Activated CD4-positive, alpha-beta T cell treated with anti-CD3 and anti-CD28 coated beads for 36 hours (primary cell): Measurements from ENCODE around the gene FAM171A1. TPM values are rescaled to one million over a fixed set of nuclear protein-coding genes. Genes with fewer than 3 reads are reported as not detected.
"Not testable (repeated sequence)": the region's sequence is repeated elsewhere in the genome, so short reads cannot be mapped to it uniquely, and the experiment has no call there.

Experiments
- ATAC-seq: fragments of 200-7000 bp; cut with Tn5 transposase; one replicate; pipeline ENCODE4 v1.10.0; 2021; ENCODE audit warnings: mild to moderate bottlenecking, moderate library complexity
- CTCF ChIA-PET: fragments of 350-600 bp; sonication (Branson Sonifier 250); formaldehyde crosslinking; loops from one replicate; lab custom pipeline; 2021; ENCODE audit warnings: antibody characterized with exemption; lab: Charles Lee
- POLR2A ChIA-PET: fragments of 350-600 bp; sonication (Branson Sonifier 250); formaldehyde crosslinking; loops from one replicate; lab custom pipeline; 2021; ENCODE audit warnings: antibody characterized with exemption, inconsistent platforms; lab: Charles Lee
- DNase-seq: peaks from one replicate; pipeline ENCODE4 v3.0.0-alpha.2; 2020
- H3K27ac Mint-ChIP-seq: one replicate; pipeline ENCODE4 v1.8.0; 2021; ENCODE audit warnings: mixed read lengths
- H3K27me3 Mint-ChIP-seq: one replicate; pipeline ENCODE4 v1.8.0; 2021; ENCODE audit warnings: mixed read lengths
- H3K36me3 Mint-ChIP-seq: one replicate; pipeline ENCODE4 v1.8.0; 2021; ENCODE audit warnings: low read depth, mixed read lengths
- H3K4me1 Mint-ChIP-seq: one replicate; pipeline ENCODE4 v1.8.0; 2021; ENCODE audit warnings: mixed read lengths
- H3K4me3 Mint-ChIP-seq: one replicate; pipeline ENCODE4 v1.8.0; 2021; ENCODE audit warnings: mild to moderate bottlenecking, moderate library complexity, mixed read lengths
- H3K9me3 Mint-ChIP-seq: one replicate; pipeline ENCODE4 v1.8.0; 2021; ENCODE audit warnings: low read depth, mixed read lengths
- intact Hi-C, 2 experiments: fragments of 100-400 bp; cut with DNase I in 1 of 2; cut with micrococcal nuclease in 1 of 2; formaldehyde crosslinking; loops; one replicate each; pipeline versions ENCODE4 v1.14.2 to v1.15.1; 2022 to 2024; cut with DNase I, micrococcal nuclease
- total RNA-seq, 2 experiments: library from RNA; stranded (reverse); gene quantifications; one replicate each; pipeline ENCODE4 v1.2.3, GENCODE V29; 2021

FAM171A1 gene
- total RNA-seq, 2 experiments from 2014 or later, result 4.1 to 5.8 TPM

- Mint-ChIP-seq H3K9me3 (peaks cover 3% of the 10 kb centered on the region), H3K4me1 (no peaks in the 10 kb centered on the region), H3K36me3 (no peaks in the 10 kb centered on the region), H3K4me3 (no peak overlapping the region), H3K27ac (no peak overlapping the region), H3K27me3 (peaks cover 1% of the 10 kb centered on the region)
- POLR2A ChIA-PET, result no interaction called here
- intact Hi-C loops, result no loop called here
- DNase-seq (no peak), ATAC-seq (no peak)
- CTCF ChIA-PET, result no interaction called here
Observed at GRCh38 chr10:15395935-15396334, 24.8 kb upstream of the FAM171A1 start.

- no peaks in the 10 kb centered on the region for H3K4me1 Mint-ChIP-seq
- ATAC-seq (no peak), DNase-seq (no peak)
- CTCF ChIA-PET, result interaction anchor here (1.1 kb wide), 1 partner anchor 27 kb away, joined by 3 read pairs; no protein-coding TSS in a partner anchor
- no peaks in the 10 kb centered on the region for H3K36me3 Mint-ChIP-seq
- H3K4me3 Mint-ChIP-seq, result no peak overlapping the region
- no peak overlapping the region for H3K27ac Mint-ChIP-seq
- no peaks in the 10 kb centered on the region for H3K9me3 Mint-ChIP-seq
- peaks cover 1% of the 10 kb centered on the region for H3K27me3 Mint-ChIP-seq
- POLR2A ChIA-PET, result no interaction called here
- intact Hi-C loops, result no loop called here
Observed at GRCh38 chr10:15393139-15393825, 22.2 kb upstream of the FAM171A1 start.

- H3K9me3 Mint-ChIP-seq, result no peaks in the 10 kb centered on the region
- ChIA-PET POLR2A (no interaction called here), CTCF (no interaction called here)
- ATAC-seq, result no peak
- DNase-seq, result no peak
- no peak overlapping the region for H3K27ac Mint-ChIP-seq
- H3K4me3 Mint-ChIP-seq, result no peak overlapping the region
- no peaks in the 10 kb centered on the region for H3K4me1 Mint-ChIP-seq
- peaks cover 7% of the 10 kb centered on the region for H3K27me3 Mint-ChIP-seq
- H3K36me3 Mint-ChIP-seq, result no peaks in the 10 kb centered on the region
- intact Hi-C loops, result no loop called here
Observed at GRCh38 chr10:15391491-15391890, 20.4 kb upstream of the FAM171A1 start.

- H3K4me1 Mint-ChIP-seq, H3K36me3 Mint-ChIP-seq, H3K9me3 Mint-ChIP-seq, DNase-seq, H3K4me3 Mint-ChIP-seq, intact Hi-C loops, POLR2A ChIA-PET, H3K27ac Mint-ChIP-seq, ATAC-seq: not testable (repeated sequence)
- H3K27me3 Mint-ChIP-seq, result peaks cover 20% of the 10 kb centered on the region
- CTCF ChIA-PET, result interaction anchor here (1.0 kb wide), 1 partner anchor 10 kb away, joined by 3 read pairs; no protein-coding TSS in a partner anchor
Observed at GRCh38 chr10:15388172-15388571, 17.1 kb upstream of the FAM171A1 start.

GRCh38 chr10:15387021-15387420, 15.9 kb upstream of the FAM171A1 start:
- Mint-ChIP-seq H3K9me3 (no peaks in the 10 kb centered on the region), H3K4me3 (no peak overlapping the region), H3K4me1 (no peaks in the 10 kb centered on the region), H3K27ac (no peak overlapping the region), H3K36me3 (no peaks in the 10 kb centered on the region), H3K27me3 (peaks cover 22% of the 10 kb centered on the region)
- POLR2A ChIA-PET, result interaction anchor here (0.6 to 1.2 kb wide), 2 partner anchors 87 to 1906 kb away, joined by 3 to 4 read pairs; no protein-coding TSS in a partner anchor
- ATAC-seq, result no peak
- CTCF ChIA-PET, result interaction anchor here (0.6 kb wide), 1 partner anchor 188 kb away, joined by 3 read pairs; no protein-coding TSS in a partner anchor
- intact Hi-C loops, result no loop called here
- no peak for DNase-seq

GRCh38 chr10:15385552-15386455, 14.7 kb upstream of the FAM171A1 start:
- Mint-ChIP-seq H3K36me3 (no peaks in the 10 kb centered on the region), H3K27me3 (peaks cover 25% of the 10 kb centered on the region), H3K4me3 (no peak overlapping the region), H3K9me3 (no peaks in the 10 kb centered on the region), H3K4me1 (no peaks in the 10 kb centered on the region), H3K27ac (no peak overlapping the region)
- no peak for ATAC-seq
- ChIA-PET POLR2A (interaction anchor here (1.2 kb wide), 1 partner anchor 86 kb away, joined by 3 read pairs; no protein-coding TSS in a partner anchor), CTCF (interaction anchor here (0.5 to 1.3 kb wide), 2 partner anchors 13 to 122 kb away, joined by 3 to 4 read pairs; no protein-coding TSS in a partner anchor)
- DNase-seq, result no peak
- intact Hi-C loops, result no loop called here

GRCh38 chr10:15381420-15381819, 10.3 kb upstream of the FAM171A1 start:
- Mint-ChIP-seq H3K4me1 (no peaks in the 10 kb centered on the region), H3K36me3 (no peaks in the 10 kb centered on the region), H3K9me3 (no peaks in the 10 kb centered on the region), H3K27ac (no peak overlapping the region), H3K4me3 (no peak overlapping the region), H3K27me3 (peaks cover 22% of the 10 kb centered on the region)
- POLR2A ChIA-PET, result interaction anchor here (0.6 kb wide), 1 partner anchor 80 kb away, joined by 4 read pairs; no protein-coding TSS in a partner anchor
- ATAC-seq (no peak), DNase-seq (no peak)
- CTCF ChIA-PET, result no interaction called here
- intact Hi-C loops, result no loop called here

- Mint-ChIP-seq H3K36me3 (no peaks in the 10 kb centered on the region), H3K4me3 (no peak overlapping the region), H3K27ac (no peak overlapping the region), H3K9me3 (no peaks in the 10 kb centered on the region), H3K27me3 (peaks cover 11% of the 10 kb centered on the region), H3K4me1 (peaks cover 2% of the 10 kb centered on the region)
- CTCF ChIA-PET, result interaction anchor here (0.6 kb wide), 1 partner anchor 306 kb away, joined by 3 read pairs; no protein-coding TSS in a partner anchor
- POLR2A ChIA-PET, result no interaction called here
- no peak for DNase-seq
- no peak for ATAC-seq
- intact Hi-C loops, result loop anchor here in 1 of 2 experiments (10.0 kb wide), 1 partner anchor 284 kb away; the partner anchor contains the start of gene RPP38
Observed at GRCh38 chr10:15379078-15379477, 8.0 kb upstream of the FAM171A1 start.

GRCh38 chr10:15378569-15378968, 7.5 kb upstream of the FAM171A1 start:
- H3K36me3 Mint-ChIP-seq, result no peaks in the 10 kb centered on the region
- no peaks in the 10 kb centered on the region for H3K9me3 Mint-ChIP-seq
- H3K27ac Mint-ChIP-seq, result no peak overlapping the region
- H3K4me3 Mint-ChIP-seq, result no peak overlapping the region
- ATAC-seq, result no peak
- DNase-seq, result no peak
- ChIA-PET POLR2A (no interaction called here), CTCF (interaction anchor here (0.6 to 0.7 kb wide), 2 partner anchors 9 to 305 kb away, joined by 3 read pairs; no protein-coding TSS in a partner anchor)
- peaks cover 6% of the 10 kb centered on the region for H3K4me1 Mint-ChIP-seq
- intact Hi-C loops, result loop anchor here in 1 of 2 experiments (10.0 kb wide), 1 partner anchor 284 kb away; the partner anchor contains the start of gene RPP38
- H3K27me3 Mint-ChIP-seq, result peaks cover 11% of the 10 kb centered on the region

- no peak overlapping the region for H3K27ac Mint-ChIP-seq
- DNase-seq, result no peak
- H3K4me3 Mint-ChIP-seq, result no peak overlapping the region
- no peak for ATAC-seq
- H3K4me1 Mint-ChIP-seq, result peaks cover 12% of the 10 kb centered on the region
- CTCF ChIA-PET, result interaction anchor here (1.0 kb wide), 1 partner anchor 45 kb away, joined by 3 read pairs; no protein-coding TSS in a partner anchor
- H3K9me3 Mint-ChIP-seq, result no peaks in the 10 kb centered on the region
- H3K36me3 Mint-ChIP-seq, result no peaks in the 10 kb centered on the region
- POLR2A ChIA-PET, result no interaction called here
- H3K27me3 Mint-ChIP-seq, result peaks cover 10% of the 10 kb centered on the region
- intact Hi-C loops, result loop anchor here in 1 of 2 experiments (5.0 to 10.0 kb wide), 3 partner anchors 122 to 382 kb away; partner anchors contain the start of gene RPP38
Observed at GRCh38 chr10:15374566-15374965, 3.5 kb upstream of the FAM171A1 start.

- intact Hi-C loops, result loop anchor here in 1 of 2 experiments (5.0 to 10.0 kb wide), 3 partner anchors 122 to 382 kb away; partner anchors contain the start of gene RPP38
- H3K36me3 Mint-ChIP-seq, result no peaks in the 10 kb centered on the region
- H3K27me3 Mint-ChIP-seq, result peaks cover 14% of the 10 kb centered on the region
- H3K27ac Mint-ChIP-seq, result no peak overlapping the region
- no peak for DNase-seq
- H3K9me3 Mint-ChIP-seq, result no peaks in the 10 kb centered on the region
- CTCF ChIA-PET, result interaction anchor here (1.0 kb wide), 2 partner anchors 45 to 120 kb away, joined by 3 read pairs; no protein-coding TSS in a partner anchor
- H3K4me1 Mint-ChIP-seq, result peaks cover 16% of the 10 kb centered on the region
- POLR2A ChIA-PET, result no interaction called here
- no peak for ATAC-seq
- no peak overlapping the region for H3K4me3 Mint-ChIP-seq
Observed at GRCh38 chr10:15374156-15374555, 3.1 kb upstream of the FAM171A1 start.
